IPS-20b (cell line): Measurements from ENCODE around the gene CCDC171.
A peak's percentile ranks its signal among the peaks of the same experiment; 100 is the strongest.

Experiments used
- H3K27ac ChIP-seq: one replicate; pipeline ENCODE4 v1.5.1; 2013; ENCODE audit warnings: low read length
- H3K27me3 ChIP-seq: 2 replicates; pipeline ENCODE4 v1.6.1; 2013; ENCODE audit warnings: mild to moderate bottlenecking, low read length, inconsistent platforms; ENCODE audit not compliant: insufficient read depth
- H3K36me3 ChIP-seq: 2 replicates; pipeline ENCODE4 v1.6.1; 2013; ENCODE audit warnings: low read depth, mild to moderate bottlenecking, inconsistent platforms, low read length, moderate library complexity; ENCODE audit not compliant: insufficient read depth
- H3K4me1 ChIP-seq: 2 replicates; pipeline ENCODE4 v1.6.1; 2013; ENCODE audit warnings: mild to moderate bottlenecking, control low read depth, inconsistent platforms, low read length, moderate library complexity; ENCODE audit not compliant: insufficient read depth
- H3K4me3 ChIP-seq: 2 replicates; pipeline ENCODE4 v1.5.1; 2013; ENCODE audit warnings: mild to moderate bottlenecking, low read length, inconsistent platforms
- H3K9ac ChIP-seq: 2 replicates; pipeline ENCODE4 v1.6.1; 2013; ENCODE audit warnings: low read depth, mild to moderate bottlenecking, inconsistent platforms, low read length, moderate library complexity
- H3K9me3 ChIP-seq: 2 replicates; pipeline ENCODE4 v1.6.1; 2013; ENCODE audit warnings: mild to moderate bottlenecking, low read depth, low read length, inconsistent platforms; ENCODE audit not compliant: insufficient read depth

Gene CCDC171

DNA sequence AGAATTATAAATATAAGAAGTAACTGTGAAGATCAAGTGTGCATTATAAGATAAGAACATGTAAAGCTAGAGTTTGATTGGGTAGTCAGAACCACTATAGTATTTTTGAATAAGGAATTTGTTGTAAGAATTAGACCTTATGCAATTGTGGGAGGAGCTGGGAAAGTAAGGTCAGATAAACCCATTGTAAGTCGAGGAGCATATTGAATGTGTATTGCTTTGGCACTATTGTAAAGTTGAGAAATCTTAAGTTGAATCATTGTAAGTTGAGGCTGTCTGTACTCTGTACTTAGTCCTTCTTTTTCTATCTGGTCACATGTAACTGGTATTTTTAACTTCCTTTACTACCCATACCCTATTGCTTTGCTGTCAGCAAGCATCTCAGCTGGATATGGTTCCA is 158.7 kb downstream of the CCDC171 start:
- no peaks in the 10 kb centered on the region for H3K36me3 ChIP-seq
- no peaks in the 10 kb centered on the region for H3K27me3 ChIP-seq
- no peak overlapping the region for H3K9ac ChIP-seq
- H3K4me1 ChIP-seq: no peaks in the 10 kb centered on the region
- no peaks in the 10 kb centered on the region for H3K9me3 ChIP-seq
- H3K4me3 ChIP-seq: no peak overlapping the region
- H3K27ac ChIP-seq: no peak overlapping the region

- Histone ChIP-seq H3K4me3 (no peak overlapping the region), H3K4me1 (no peaks in the 10 kb centered on the region), H3K36me3 (no peaks in the 10 kb centered on the region), H3K27me3 (no peaks in the 10 kb centered on the region), H3K27ac (no peak overlapping the region), H3K9me3 (no peaks in the 10 kb centered on the region), H3K9ac (no peak overlapping the region)
These were observed 159.1 kb downstream of the CCDC171 start for GRCh38 chr9:15711931-15712330.

DNA sequence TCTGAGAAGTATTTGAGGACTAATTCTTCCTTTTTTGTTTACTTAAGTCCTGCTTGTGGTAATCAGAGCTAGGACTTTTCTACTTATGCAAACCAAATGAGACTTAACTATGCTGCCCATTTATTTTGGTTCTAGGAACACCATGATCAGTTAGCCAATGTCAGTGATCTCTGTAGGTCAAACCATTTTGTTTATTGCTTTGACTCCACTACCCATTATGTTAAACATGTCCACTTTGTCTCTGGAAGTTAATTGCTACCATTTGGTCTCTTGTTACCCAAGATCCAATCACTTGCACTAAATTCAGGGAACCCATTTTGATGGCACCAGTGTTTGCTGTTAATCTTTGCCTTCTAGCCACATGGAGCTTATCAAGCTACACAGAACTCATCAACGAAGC is 161.9 kb downstream of the CCDC171 start:
- Histone ChIP-seq H3K9me3 (no peaks in the 10 kb centered on the region), H3K27ac (no peak overlapping the region), H3K27me3 (no peaks in the 10 kb centered on the region), H3K4me3 (no peak overlapping the region), H3K4me1 (no peaks in the 10 kb centered on the region), H3K9ac (no peak overlapping the region), H3K36me3 (no peaks in the 10 kb centered on the region)

- H3K27me3 ChIP-seq: no peaks in the 10 kb centered on the region
- H3K4me1 ChIP-seq: peaks cover under 1% of the 10 kb centered on the region; the same call in 1 of the 2 replicates
- no peak overlapping the region for H3K4me3 ChIP-seq
- no peaks in the 10 kb centered on the region for H3K36me3 ChIP-seq
- H3K27ac ChIP-seq: no peak overlapping the region
- H3K9ac ChIP-seq: no peak overlapping the region
- no peaks in the 10 kb centered on the region for H3K9me3 ChIP-seq
These were observed 164.6 kb downstream of the CCDC171 start for GRCh38 chr9:15717290-15717967.

- peaks cover 9% of the 10 kb centered on the region; the same call in 1 of the 2 replicates for H3K4me1 ChIP-seq
- no peak overlapping the region for H3K27ac ChIP-seq
- H3K4me3 ChIP-seq: no peak overlapping the region
- no peaks in the 10 kb centered on the region for H3K9me3 ChIP-seq
- no peak overlapping the region for H3K9ac ChIP-seq
- no peaks in the 10 kb centered on the region for H3K27me3 ChIP-seq
- no peaks in the 10 kb centered on the region for H3K36me3 ChIP-seq
These were observed 165.6 kb downstream of the CCDC171 start for GRCh38 chr9:15718423-15718822.

DNA sequence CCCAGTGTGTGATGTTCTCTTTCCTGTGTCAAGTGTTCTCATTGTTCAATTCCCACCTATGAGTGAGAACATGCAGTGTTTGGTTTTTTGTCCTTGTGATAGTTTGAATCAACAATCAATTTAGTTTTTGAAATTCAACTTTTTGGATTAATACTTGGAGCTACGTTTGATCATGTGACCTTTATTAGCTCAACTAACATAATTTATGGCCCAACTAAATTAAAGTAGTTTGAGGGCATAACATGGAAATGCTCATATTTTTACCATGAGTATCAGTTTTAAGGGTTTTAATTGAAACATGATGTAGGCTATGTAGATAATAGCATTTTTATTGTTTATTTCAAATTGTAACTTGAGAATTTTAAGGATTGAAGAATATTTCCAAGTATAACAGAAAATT is 168.0 kb downstream of the CCDC171 start:
- Histone ChIP-seq H3K9ac (no peak overlapping the region), H3K4me1 (peaks cover 9% of the 10 kb centered on the region; the same call in 1 of the 2 replicates), H3K27me3 (no peaks in the 10 kb centered on the region), H3K9me3 (no peaks in the 10 kb centered on the region), H3K27ac (no peak overlapping the region), H3K4me3 (no peak overlapping the region), H3K36me3 (no peaks in the 10 kb centered on the region)

DNA sequence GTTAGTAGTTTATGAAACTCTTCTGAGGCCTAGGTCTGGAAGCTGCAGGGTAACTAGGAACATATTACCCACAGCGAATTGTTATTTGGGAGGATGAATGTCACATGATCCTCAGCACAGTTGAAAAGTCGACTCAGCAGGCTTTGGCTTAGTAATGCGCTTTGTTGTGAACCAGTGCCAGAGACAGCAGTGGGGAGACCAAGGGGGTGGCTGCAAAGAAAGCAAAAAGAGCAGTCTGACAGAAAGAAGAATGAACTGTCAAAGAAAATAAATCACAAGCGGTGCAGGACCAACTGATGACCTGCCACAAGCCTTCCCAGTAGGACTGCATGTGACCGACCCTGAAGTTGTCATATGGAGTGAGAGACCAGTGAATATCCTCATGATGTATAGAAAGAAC is 170.0 kb downstream of the CCDC171 start:
- no peaks in the 10 kb centered on the region for H3K9me3 ChIP-seq
- H3K9ac ChIP-seq: peak overlapping the region; percentile 18; the same call in 1 of the 2 replicates
- no peaks in the 10 kb centered on the region for H3K36me3 ChIP-seq
- H3K27me3 ChIP-seq: no peaks in the 10 kb centered on the region
- H3K4me1 ChIP-seq: peaks cover 9% of the 10 kb centered on the region; the same call in 1 of the 2 replicates
- no peak overlapping the region for H3K4me3 ChIP-seq
- H3K27ac ChIP-seq: no peak overlapping the region

DNA sequence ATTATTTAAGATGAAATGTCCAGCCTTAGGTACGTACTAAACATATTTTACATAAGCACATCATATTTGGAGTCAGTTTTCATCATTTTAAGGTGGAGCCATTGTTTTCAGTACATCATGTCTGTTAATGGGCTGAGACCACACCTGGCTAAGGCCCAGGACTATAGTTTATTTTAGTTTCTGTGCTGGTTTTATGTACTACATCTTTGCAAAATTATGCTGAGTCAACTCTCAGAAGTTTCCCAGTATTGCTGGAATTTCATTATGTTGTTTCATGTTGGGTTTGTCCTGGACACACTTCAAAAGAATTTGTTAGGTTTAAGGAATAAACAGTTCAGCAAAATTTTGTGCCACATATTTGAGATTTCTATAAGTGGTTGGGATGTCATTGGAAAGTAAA is 171.2 kb downstream of the CCDC171 start:
- Histone ChIP-seq H3K9me3 (no peaks in the 10 kb centered on the region), H3K9ac (no peak overlapping the region), H3K27ac (no peak overlapping the region), H3K36me3 (no peaks in the 10 kb centered on the region), H3K4me3 (no peak overlapping the region), H3K27me3 (no peaks in the 10 kb centered on the region), H3K4me1 (peaks cover 9% of the 10 kb centered on the region; the same call in 1 of the 2 replicates)

GRCh38 chr9:15724612-15725011 is 171.8 kb downstream of the CCDC171 start:
- H3K9ac ChIP-seq: no peak overlapping the region
- no peak overlapping the region for H3K27ac ChIP-seq

DNA sequence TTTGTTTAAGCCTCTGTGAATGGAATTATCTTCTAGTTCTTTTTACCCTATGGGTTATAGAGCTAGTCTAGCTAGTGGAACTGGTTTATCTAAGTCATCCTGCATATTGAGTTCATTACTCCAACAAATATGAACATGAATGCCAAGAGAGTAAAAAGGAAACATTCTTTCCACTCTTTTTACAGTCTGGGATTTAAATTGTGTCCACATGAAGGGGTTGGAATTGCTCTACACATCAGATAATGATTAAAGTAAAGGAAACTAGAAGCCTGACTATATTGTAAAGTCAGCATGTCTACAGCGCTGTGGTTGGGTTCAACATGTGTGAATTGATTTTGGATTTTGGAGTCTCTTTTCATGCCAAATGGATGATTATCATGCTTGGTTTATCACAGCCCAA is 173.1 kb downstream of the CCDC171 start:
- no peak overlapping the region for H3K4me3 ChIP-seq
- no peak overlapping the region for H3K27ac ChIP-seq
- H3K27me3 ChIP-seq: no peaks in the 10 kb centered on the region
- H3K4me1 ChIP-seq: peaks cover 9% of the 10 kb centered on the region; the same call in 1 of the 2 replicates
- no peaks in the 10 kb centered on the region for H3K9me3 ChIP-seq
- H3K9ac ChIP-seq: no peak overlapping the region
- H3K36me3 ChIP-seq: no peaks in the 10 kb centered on the region

More at GRCh38 chr9:15724612-15725011, 171.8 kb downstream of the CCDC171 start:
- Histone ChIP-seq H3K36me3 (no peaks in the 10 kb centered on the region), H3K4me3 (no peak overlapping the region), H3K27me3 (no peaks in the 10 kb centered on the region), H3K4me1 (peaks cover 9% of the 10 kb centered on the region; the same call in 1 of the 2 replicates), H3K9me3 (no peaks in the 10 kb centered on the region)

GRCh38 chr9:15729507-15729906 is 176.7 kb downstream of the CCDC171 start:
- no peaks in the 10 kb centered on the region for H3K4me1 ChIP-seq
- no peak overlapping the region for H3K27ac ChIP-seq
- no peaks in the 10 kb centered on the region for H3K27me3 ChIP-seq
- H3K36me3 ChIP-seq: no peaks in the 10 kb centered on the region
- no peak overlapping the region for H3K9ac ChIP-seq
- H3K4me3 ChIP-seq: no peak overlapping the region
- H3K9me3 ChIP-seq: no peaks in the 10 kb centered on the region

DNA sequence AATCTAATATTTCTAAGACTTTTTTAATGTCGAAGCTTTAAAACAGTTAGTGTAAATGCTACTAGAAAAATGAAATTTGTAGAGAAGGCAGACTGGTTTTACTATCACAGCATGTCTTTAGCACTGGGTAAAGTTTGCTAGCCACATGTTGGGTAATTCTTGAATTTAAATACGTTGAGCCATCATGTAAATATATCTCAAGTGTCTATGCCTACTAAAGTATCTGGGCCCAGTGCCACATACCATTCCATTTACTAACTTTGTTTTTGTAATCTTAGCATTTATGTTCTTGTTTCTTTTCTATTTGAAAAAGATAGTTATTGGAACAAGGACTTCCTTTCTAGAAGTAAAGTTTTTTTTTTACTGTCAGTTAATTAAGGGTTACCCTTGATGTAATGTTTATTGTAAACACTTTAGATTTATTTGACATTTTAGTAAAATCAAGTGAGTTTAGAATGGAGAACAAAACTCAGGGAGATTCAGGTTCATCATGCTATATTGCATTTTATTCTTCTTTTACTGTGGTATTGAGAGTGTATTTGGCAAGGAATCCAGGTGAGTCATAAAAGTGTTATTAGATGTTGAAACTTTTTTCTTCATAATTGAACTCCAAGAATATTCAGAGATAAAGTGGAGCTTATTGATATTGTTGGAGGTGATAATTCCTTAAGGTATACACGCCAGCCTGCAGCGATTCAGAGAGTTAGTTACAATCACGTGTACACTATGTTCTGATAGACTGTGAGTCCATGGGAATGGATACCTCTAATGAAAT is 182.4 kb downstream of the CCDC171 start:
- H3K9ac ChIP-seq: no peak overlapping the region
- H3K4me1 ChIP-seq: no peaks in the 10 kb centered on the region

More for the DNA sequence above, 182.4 kb downstream of the CCDC171 start:
- no peaks in the 10 kb centered on the region for H3K36me3 ChIP-seq
- no peaks in the 10 kb centered on the region for H3K27me3 ChIP-seq
- no peak overlapping the region for H3K27ac ChIP-seq
- H3K4me3 ChIP-seq: no peak overlapping the region
- no peaks in the 10 kb centered on the region for H3K9me3 ChIP-seq
